ENCODE measurements around the gene ZNRF1.
"Not testable (repeated sequence)": the region's sequence is repeated elsewhere in the genome, so short reads cannot be mapped to it uniquely, and the experiment has no call there.

Gene ZNRF1

GRCh38 chr16:75088934-75089333 is 90.1 kb downstream of the ZNRF1 start:
- no peak for ATAC-seq
- no peak for TF ChIP-seq ZFP30 (CRISPR knock-in tag; IDR thresholded peaks at IDR 0.05)
- TF ChIP-seq ESRRG (CRISPR knock-in tag; IDR thresholded peaks at IDR 0.05) = no peak
- TF ChIP-seq OSR1 (CRISPR knock-in tag; IDR thresholded peaks at IDR 0.05) = no peak

- no peak for TF ChIP-seq ZFP3 (CRISPR knock-in tag; IDR thresholded peaks at IDR 0.05)
- TF ChIP-seq POU6F1 (CRISPR knock-in tag; IDR thresholded peaks at IDR 0.05; ENCODE audit: borderline replicate concordance, low read depth) = no peak
- no peak for TF ChIP-seq ISL1 (CRISPR knock-in tag; IDR thresholded peaks at IDR 0.05)
- no peak for TF ChIP-seq SNAI2 (CRISPR knock-in tag; IDR thresholded peaks at IDR 0.05)
- no peak for TF ChIP-seq ZC3H10 (CRISPR knock-in tag; IDR thresholded peaks at IDR 0.05)
- TF ChIP-seq RARB (CRISPR knock-in tag; IDR thresholded peaks at IDR 0.05) = no peak
- no peak for TF ChIP-seq ZFP30 (CRISPR knock-in tag; IDR thresholded peaks at IDR 0.05)
- no peak for TF ChIP-seq CSRNP3 (CRISPR knock-in tag; IDR thresholded peaks at IDR 0.05)
- no peak for TF ChIP-seq PPARA (CRISPR knock-in tag; IDR thresholded peaks at IDR 0.05; ENCODE audit: borderline replicate concordance)
- TF ChIP-seq ZNF565 (CRISPR knock-in tag; conservative IDR thresholded peaks at IDR 0.05; ENCODE audit: low read depth) = no peak
- TF ChIP-seq TCF4 (CRISPR knock-in tag; IDR thresholded peaks at IDR 0.05; ENCODE audit: borderline replicate concordance) = no peak
- TF ChIP-seq ZNF8 (CRISPR knock-in tag; IDR thresholded peaks at IDR 0.05) = no peak
- TF ChIP-seq GLIS3 (CRISPR knock-in tag; IDR thresholded peaks at IDR 0.05) = no peak
- TF ChIP-seq PATZ1 (CRISPR knock-in tag; IDR thresholded peaks at IDR 0.05; ENCODE audit: borderline replicate concordance) = no peak
- no peak for TF ChIP-seq CSDC2 (CRISPR knock-in tag; IDR thresholded peaks at IDR 0.05)
- TF ChIP-seq TSHZ2 (CRISPR knock-in tag; IDR thresholded peaks at IDR 0.05) = no peak
- no peak for TF ChIP-seq BACH2 (CRISPR knock-in tag; IDR thresholded peaks at IDR 0.05; ENCODE audit: borderline replicate concordance)
- no peak for TF ChIP-seq ARNTL (CRISPR knock-in tag; IDR thresholded peaks at IDR 0.05; ENCODE audit: borderline replicate concordance, low read depth)
- ATAC-seq = no peak
These were observed 90.8 kb downstream of the ZNRF1 start for GRCh38 chr16:75089486-75090202.

GRCh38 chr16:75090899-75091298 is 92.1 kb downstream of the ZNRF1 start:
- ATAC-seq = not testable (repeated sequence)

GRCh38 chr16:75091619-75092018 is 92.8 kb downstream of the ZNRF1 start:
- not testable (repeated sequence) for ATAC-seq

- no peak for ATAC-seq
- no peak for TF ChIP-seq ZC3H10 (CRISPR knock-in tag; IDR thresholded peaks at IDR 0.05)
- no peak for TF ChIP-seq TOX (CRISPR knock-in tag; IDR thresholded peaks at IDR 0.05; ENCODE audit: borderline replicate concordance)
- no peak for TF ChIP-seq ARNTL (CRISPR knock-in tag; IDR thresholded peaks at IDR 0.05; ENCODE audit: borderline replicate concordance, low read depth)
- no peak for TF ChIP-seq PPARA (CRISPR knock-in tag; IDR thresholded peaks at IDR 0.05; ENCODE audit: borderline replicate concordance)
- no peak for TF ChIP-seq ZNF8 (CRISPR knock-in tag; IDR thresholded peaks at IDR 0.05)
- no peak for TF ChIP-seq ZNF565 (CRISPR knock-in tag; conservative IDR thresholded peaks at IDR 0.05; ENCODE audit: low read depth)
- TF ChIP-seq GLIS3 (CRISPR knock-in tag; IDR thresholded peaks at IDR 0.05) = no peak
- TF ChIP-seq OSR1 (CRISPR knock-in tag; IDR thresholded peaks at IDR 0.05) = no peak
These were observed 94.0 kb downstream of the ZNRF1 start for GRCh38 chr16:75092777-75093176.

Data from SK-N-SH treated with all-trans-retinoic acid at 6 μM for 48 hours (cell line).